Liver (tissue), 9 donors: ENCODE data around the gene DHX57. TPM values are rescaled to one million over a fixed set of nuclear protein-coding genes. Genes with fewer than 3 reads are reported as not detected.

Experiments used
- DNase-seq: peaks from one replicate; pipeline ENCODE4 v3.0.0-alpha.2; 2017; ENCODE audit warnings: low spot score
- H3K27ac ChIP-seq, 2 donors: one replicate each; pipeline ENCODE4 v1.7.0; 2013; ENCODE audit warnings: inconsistent platforms in 2 of 2, low read length in 2 of 2, control low read depth in 1 of 2, low read depth in 1 of 2, mild to moderate bottlenecking in 1 of 2
- H3K27me3 ChIP-seq, 4 donors: one replicate each; pipeline versions ENCODE4 v1.6.1 to v1.7.0; 2013; ENCODE audit warnings: low read length in 3 of 4, inconsistent platforms in 1 of 4, mild to moderate bottlenecking in 1 of 4, moderate library complexity in 1 of 4; ENCODE audit not compliant: control insufficient read depth in 4 of 4, insufficient read depth in 4 of 4
- H3K36me3 ChIP-seq, 4 donors: one replicate each; pipeline versions ENCODE4 v1.6.1 to v1.7.0; 2013; ENCODE audit warnings: low read length in 3 of 4, mild to moderate bottlenecking in 3 of 4, low read depth in 1 of 4, moderate library complexity in 1 of 4; ENCODE audit not compliant: control insufficient read depth in 4 of 4, insufficient read depth in 3 of 4
- H3K4me1 ChIP-seq, 4 donors: one replicate each; pipeline versions ENCODE4 v1.6.1 to v1.7.0; 2013; ENCODE audit warnings: low read length in 3 of 4, mild to moderate bottlenecking in 3 of 4, moderate library complexity in 1 of 4; ENCODE audit not compliant: control insufficient read depth in 4 of 4, insufficient read depth in 4 of 4
- H3K4me3 ChIP-seq, 3 donors: one replicate each; pipeline versions ENCODE4 v1.6.1 to v1.7.0; 2013; ENCODE audit warnings: low read length in 3 of 3, control low read depth in 1 of 3, low read depth in 1 of 3, mild to moderate bottlenecking in 1 of 3
- H3K9ac ChIP-seq, 2 donors: one replicate each; pipeline ENCODE4 v1.7.0; 2013; ENCODE audit warnings: low read length in 2 of 2, mild to moderate bottlenecking in 2 of 2, moderate library complexity in 2 of 2, control low read depth in 1 of 2, low read depth in 1 of 2
- H3K9me3 ChIP-seq, 4 donors: one replicate each; pipeline versions ENCODE4 v1.6.1 to v1.7.0; 2013; ENCODE audit warnings: low read length in 3 of 4; ENCODE audit not compliant: control insufficient read depth in 4 of 4
- EGR1 ChIP-seq, 2 donors: IDR thresholded peaks; 2 replicates each; pipeline ENCODE4 v1.6.1; 2016 to 2018; ENCODE audit warnings: antibody characterized with exemption in 2 of 2, low read depth in 2 of 2
- FOXA1 ChIP-seq: IDR thresholded peaks from 2 replicates; pipeline ENCODE4 v1.6.1; 2016; ENCODE audit warnings: antibody characterized with exemption
- FOXA2 ChIP-seq: IDR thresholded peaks from 2 replicates; pipeline ENCODE4 v1.6.1; 2016; ENCODE audit warnings: antibody characterized with exemption
- GABPA ChIP-seq, 2 donors: IDR thresholded peaks in 1 of 2; conservative IDR thresholded peaks in 1 of 2; 2 replicates each; pipeline ENCODE4 v1.6.1; 2016; ENCODE audit warnings: antibody characterized with exemption in 2 of 2, mild to moderate bottlenecking in 1 of 2, moderate library complexity in 1 of 2
- HNF4A ChIP-seq, 2 donors: conservative IDR thresholded peaks; 2 replicates each; pipeline ENCODE4 v1.6.1; 2016; ENCODE audit warnings: antibody characterized with exemption in 2 of 2, mild to moderate bottlenecking in 2 of 2
- HNF4G ChIP-seq: IDR thresholded peaks from 2 replicates; pipeline ENCODE4 v1.6.1; 2016; ENCODE audit warnings: antibody characterized with exemption
- JUND ChIP-seq, 2 donors: IDR thresholded peaks; 2 replicates each; pipeline ENCODE4 v1.6.1; 2016; ENCODE audit warnings: antibody characterized with exemption in 2 of 2
- RAD21 ChIP-seq, 2 donors: IDR thresholded peaks; 2 replicates each; pipeline ENCODE4 v1.6.1; 2016; ENCODE audit warnings: antibody characterized with exemption in 2 of 2, mild to moderate bottlenecking in 2 of 2
- REST ChIP-seq: IDR thresholded peaks from 2 replicates; pipeline ENCODE4 v1.6.1; 2016; ENCODE audit warnings: antibody characterized with exemption, mild to moderate bottlenecking
- RXRA ChIP-seq, 2 donors: IDR thresholded peaks; 2 replicates each; pipeline ENCODE4 v1.6.1; 2017 to 2018; ENCODE audit warnings: antibody characterized with exemption in 2 of 2, mild to moderate bottlenecking in 1 of 2
- SP1 ChIP-seq: IDR thresholded peaks from 2 replicates; pipeline ENCODE4 v1.6.1; 2018; ENCODE audit warnings: antibody characterized with exemption, mild to moderate bottlenecking
- TAF1 ChIP-seq: conservative IDR thresholded peaks from 2 replicates; pipeline ENCODE4 v1.6.1; 2016; ENCODE audit warnings: antibody characterized with exemption, mild to moderate bottlenecking
- YY1 ChIP-seq: IDR thresholded peaks from 2 replicates; pipeline ENCODE4 v1.6.1; 2016; ENCODE audit warnings: antibody characterized with exemption, mild to moderate bottlenecking
- WGBS: extraction: QIAGEN DNeasy Blood & Tissue Kit; methylation state at CpG from one replicate; pipeline ENCODE4 v1.1.7; 2013; 5-methylcytosine and 5-hydroxymethylcytosine counted together
- polyA plus RNA-seq, 2 donors: library from polyadenylated mRNA; stranded (reverse) in 1 of 2; unstranded in 1 of 2; fragments of 200-250 nt in 1 of 2; fragments of >200 nt in 1 of 2; fragmentation: Nextera tagmentation in 1 of 2; extraction: Ambion mirVana in 1 of 2; gene quantifications; one replicate each; pipeline versions ENCODE4 v1.2.1 to v1.2.3, GENCODE V29; 2013 to 2015
- total RNA-seq, 2 donors: library from RNA; depleted of rRNA; stranded (reverse); fragments of >200 nt; gene quantifications; one replicate each; pipeline ENCODE4 v1.2.3, GENCODE V29; 2014
- TF ChIP-seq, protein P1 (sequence below): IDR thresholded peaks from 2 replicates; pipeline ENCODE4 v1.6.1; 2016; ENCODE audit warnings: antibody characterized with exemption
- TF ChIP-seq, protein P2 (sequence below): IDR thresholded peaks from 2 replicates; pipeline ENCODE4 v1.6.1; 2016; ENCODE audit warnings: antibody characterized with exemption
- TF ChIP-seq, protein P3 (sequence below): fragments of 150-350 bp; IDR thresholded peaks from 2 replicates; pipeline ENCODE4 v1.5.1; 2017; ENCODE audit warnings: improper control_type of control experiment, low read depth, low read length; ENCODE audit not compliant: missing input control
- donor health status: healthy.
- donor health status: healthy.
- donor health status: healthy.
- donor health status: healthy.
- donor health status: healthy.

DHX57 gene
- total and polyA plus RNA-seq, 4 donors, result 2.8 to 8.7 (median 5.4) TPM

GRCh38 chr2:38751596-38752410 lies 123.9 kb downstream of the DHX57 start:
- H3K4me3 ChIP-seq, result peak overlapping the region; percentile 64 to 82 (median 68)
- H3K36me3 ChIP-seq, result peaks cover 3 to 24% (median 21%) of the 10 kb centered on the region in 4 donors
- no peaks in the 10 kb centered on the region for H3K9me3 ChIP-seq
- H3K27me3 ChIP-seq, result no peaks in the 10 kb centered on the region
- 34% methylated on average over 18 of the region's 18 CpGs for WGBS
- peak overlapping the region; percentile 99 to 100 for H3K27ac ChIP-seq
- H3K4me1 ChIP-seq, result peaks cover 4 to 40% (median 33%) of the 10 kb centered on the region in 4 donors
- TF ChIP-seq FOXA2 (no peak), HNF4A (conservative IDR thresholded peaks at IDR 0.05) (no peak), HNF4G (no peak), EGR1 (IDR thresholded peaks at IDR 0.05; ENCODE audit: low read depth in 2 of 2) (no peak), REST (no peak), TAF1 (no peak), SP1 (no peak), RAD21 (IDR thresholded peaks at IDR 0.05) (no peak), YY1 (no peak), RXRA (IDR thresholded peaks at IDR 0.05) (no peak), FOXA1 (no peak), JUND (IDR thresholded peaks at IDR 0.05) (no peak), GABPA (IDR thresholded peaks at IDR 0.05 in 1 of 2, conservative IDR thresholded peaks at IDR 0.05 in 1 of 2) (no peak)
- TF ChIP-seq, protein P1, sequence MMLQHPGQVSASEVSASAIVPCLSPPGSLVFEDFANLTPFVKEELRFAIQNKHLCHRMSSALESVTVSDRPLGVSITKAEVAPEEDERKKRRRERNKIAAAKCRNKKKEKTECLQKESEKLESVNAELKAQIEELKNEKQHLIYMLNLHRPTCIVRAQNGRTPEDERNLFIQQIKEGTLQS, result no peak
- TF ChIP-seq, protein P2, sequence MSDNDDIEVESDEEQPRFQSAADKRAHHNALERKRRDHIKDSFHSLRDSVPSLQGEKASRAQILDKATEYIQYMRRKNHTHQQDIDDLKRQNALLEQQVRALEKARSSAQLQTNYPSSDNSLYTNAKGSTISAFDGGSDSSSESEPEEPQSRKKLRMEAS, result no peak
- TF ChIP-seq, protein P3, sequence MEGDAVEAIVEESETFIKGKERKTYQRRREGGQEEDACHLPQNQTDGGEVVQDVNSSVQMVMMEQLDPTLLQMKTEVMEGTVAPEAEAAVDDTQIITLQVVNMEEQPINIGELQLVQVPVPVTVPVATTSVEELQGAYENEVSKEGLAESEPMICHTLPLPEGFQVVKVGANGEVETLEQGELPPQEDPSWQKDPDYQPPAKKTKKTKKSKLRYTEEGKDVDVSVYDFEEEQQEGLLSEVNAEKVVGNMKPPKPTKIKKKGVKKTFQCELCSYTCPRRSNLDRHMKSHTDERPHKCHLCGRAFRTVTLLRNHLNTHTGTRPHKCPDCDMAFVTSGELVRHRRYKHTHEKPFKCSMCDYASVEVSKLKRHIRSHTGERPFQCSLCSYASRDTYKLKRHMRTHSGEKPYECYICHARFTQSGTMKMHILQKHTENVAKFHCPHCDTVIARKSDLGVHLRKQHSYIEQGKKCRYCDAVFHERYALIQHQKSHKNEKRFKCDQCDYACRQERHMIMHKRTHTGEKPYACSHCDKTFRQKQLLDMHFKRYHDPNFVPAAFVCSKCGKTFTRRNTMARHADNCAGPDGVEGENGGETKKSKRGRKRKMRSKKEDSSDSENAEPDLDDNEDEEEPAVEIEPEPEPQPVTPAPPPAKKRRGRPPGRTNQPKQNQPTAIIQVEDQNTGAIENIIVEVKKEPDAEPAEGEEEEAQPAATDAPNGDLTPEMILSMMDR, result no peak
- peak overlapping the region; percentile 48 to 57 for H3K9ac ChIP-seq
- no peak for DNase-seq
